ENCODE measurements around the gene ANKMY1.

ANKMY1 gene

GRCh38 chr2:240579071-240579762, 21.4 kb upstream of the ANKMY1 start:
- no peak for DNase-seq

- no peak for DNase-seq
Measured at GRCh38 chr2:240578488-240578887, 20.7 kb upstream of the ANKMY1 start.

DNA sequence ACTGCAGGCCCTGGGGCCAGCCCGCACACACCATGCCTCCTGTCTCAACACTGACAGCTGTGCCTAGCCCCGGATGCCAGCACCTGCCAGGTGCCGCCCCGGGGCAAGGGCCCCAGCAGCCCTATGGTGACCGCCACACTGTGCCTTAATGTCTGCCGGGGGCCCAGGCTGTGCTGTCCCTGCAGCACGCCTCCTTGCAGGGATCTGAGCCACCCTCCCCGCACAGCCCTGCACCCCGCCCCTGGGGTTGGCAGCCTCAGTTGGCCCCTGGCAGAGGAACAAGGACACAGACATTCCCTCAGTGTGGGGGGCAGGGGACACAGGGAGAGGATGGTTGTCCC, 20.3 kb upstream of the ANKMY1 start:
- no peak for DNase-seq

DNA sequence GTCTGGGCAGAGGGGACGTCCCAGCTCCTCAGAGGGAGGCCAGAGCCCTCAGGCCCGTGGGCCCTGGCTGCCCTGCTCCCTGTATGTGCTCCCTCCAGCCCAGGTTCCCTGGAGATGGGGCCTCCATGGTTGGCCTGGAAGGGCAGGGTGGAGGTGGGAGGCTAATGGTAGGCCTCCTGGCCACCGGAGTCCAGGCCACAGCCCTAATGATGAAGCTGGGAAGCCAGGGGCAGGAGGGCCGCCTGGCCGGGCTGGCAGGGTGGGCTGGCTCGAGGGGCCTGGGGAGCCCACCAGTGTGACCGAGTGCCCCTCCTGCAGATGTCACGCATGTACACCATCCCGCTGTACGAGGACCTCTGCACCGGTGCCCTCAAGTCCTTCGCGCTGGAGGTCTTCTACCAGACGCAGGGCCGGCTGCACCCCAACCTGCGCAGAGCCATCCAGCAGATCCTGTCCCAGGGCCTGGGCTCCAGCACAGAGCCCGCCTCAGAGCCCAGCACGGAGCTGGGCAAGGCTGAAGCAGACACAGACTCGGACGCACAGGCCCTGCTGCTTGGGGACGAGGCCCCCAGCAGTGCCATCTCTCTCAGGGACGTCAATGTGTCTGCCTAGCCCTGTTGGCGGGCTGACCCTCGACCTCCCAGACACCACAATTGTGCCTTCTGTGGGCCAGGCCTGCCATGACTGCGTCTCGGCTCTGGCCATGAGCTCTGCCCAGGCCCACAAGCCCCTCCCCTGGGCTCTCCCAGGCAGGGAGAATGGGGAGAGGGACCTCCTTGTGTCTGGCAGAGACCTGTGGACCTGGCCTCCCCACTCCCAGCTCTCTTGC, 19.7 kb upstream of the ANKMY1 start:
- DNase-seq = no peak

- DNase-seq = no peak
Measured at GRCh38 chr2:240576436-240577205, 18.8 kb upstream of the ANKMY1 start.

GRCh38 chr2:240576036-240576435, 18.2 kb upstream of the ANKMY1 start:
- DNase-seq = no peak

DNA sequence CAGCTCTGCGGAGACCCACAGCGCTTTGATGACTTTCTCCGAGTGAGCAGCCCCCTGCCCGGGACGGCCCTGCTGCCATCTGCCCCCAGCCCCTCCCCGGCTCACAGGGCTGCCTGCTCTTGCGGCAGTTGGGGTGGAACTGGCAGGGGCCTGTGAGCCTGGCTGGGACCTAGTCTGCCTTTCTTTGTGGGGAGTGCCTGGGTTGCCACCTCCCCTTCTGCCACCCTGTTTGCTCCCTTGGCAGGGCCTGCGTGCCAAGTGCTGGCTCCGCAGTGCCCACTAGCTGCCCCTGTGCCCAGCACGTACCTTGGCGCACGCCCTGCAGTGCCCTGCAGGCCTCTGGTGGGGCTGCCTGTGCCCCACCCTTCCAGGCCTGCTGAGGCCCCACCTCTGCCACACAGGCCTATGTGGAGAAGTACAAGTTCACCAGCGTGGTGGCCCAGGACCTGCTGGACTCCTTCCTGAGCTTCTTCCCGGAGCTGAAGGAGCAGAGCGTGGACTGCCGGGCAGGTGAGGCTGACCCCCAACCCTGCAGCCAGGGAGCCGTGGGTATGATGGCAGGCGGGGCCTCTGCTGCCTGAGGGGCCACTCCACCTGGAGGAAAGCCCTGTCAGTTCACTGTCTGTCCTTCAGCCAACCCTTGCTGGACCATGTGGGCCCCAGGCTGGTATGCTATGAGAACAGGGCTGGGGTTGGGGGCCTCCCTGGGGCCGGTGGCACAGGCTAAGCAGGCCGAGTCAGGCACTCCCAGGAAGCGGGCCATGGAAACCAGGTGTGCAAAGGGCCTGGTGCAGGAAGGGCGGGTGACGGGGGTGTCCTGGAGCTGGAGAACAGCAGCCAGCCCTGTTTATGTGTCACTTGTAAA, 17.5 kb upstream of the ANKMY1 start:
- no peak for DNase-seq

DNA sequence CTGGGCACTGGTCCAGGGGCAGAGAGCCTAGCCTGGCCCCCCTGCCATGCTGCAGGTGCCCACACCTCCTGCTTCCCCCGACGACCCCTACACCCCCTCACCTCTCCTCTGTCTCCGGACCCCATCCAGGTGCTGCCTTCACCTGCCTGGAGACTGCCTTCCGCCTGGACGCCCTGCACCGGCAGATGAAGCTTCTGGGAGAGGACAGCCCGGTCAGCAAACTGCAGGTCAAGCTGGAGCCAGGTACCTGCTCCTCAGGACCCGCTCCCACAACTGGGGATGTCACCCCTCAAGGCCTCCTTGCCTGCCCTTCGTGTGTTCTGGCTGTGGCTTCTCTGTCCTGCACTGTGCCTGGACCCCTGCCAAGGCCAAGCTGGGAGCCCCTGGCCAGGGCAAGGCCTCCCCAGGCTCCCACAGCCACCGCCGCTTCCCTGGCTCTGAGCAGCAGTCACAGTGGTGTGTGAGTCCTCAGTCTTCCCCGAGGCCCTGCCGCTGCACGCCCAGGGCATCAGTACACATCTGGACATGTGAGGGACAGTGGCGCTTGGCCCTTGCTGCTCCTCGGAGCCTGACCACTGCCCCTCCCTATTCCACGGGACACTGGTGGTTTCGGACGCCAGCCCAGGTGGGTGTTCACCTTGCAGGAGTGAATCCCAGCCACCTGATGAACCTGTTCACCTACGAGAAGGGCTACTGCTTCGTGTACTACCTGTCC, 16.8 kb upstream of the ANKMY1 start:
- no peak for DNase-seq

DNA sequence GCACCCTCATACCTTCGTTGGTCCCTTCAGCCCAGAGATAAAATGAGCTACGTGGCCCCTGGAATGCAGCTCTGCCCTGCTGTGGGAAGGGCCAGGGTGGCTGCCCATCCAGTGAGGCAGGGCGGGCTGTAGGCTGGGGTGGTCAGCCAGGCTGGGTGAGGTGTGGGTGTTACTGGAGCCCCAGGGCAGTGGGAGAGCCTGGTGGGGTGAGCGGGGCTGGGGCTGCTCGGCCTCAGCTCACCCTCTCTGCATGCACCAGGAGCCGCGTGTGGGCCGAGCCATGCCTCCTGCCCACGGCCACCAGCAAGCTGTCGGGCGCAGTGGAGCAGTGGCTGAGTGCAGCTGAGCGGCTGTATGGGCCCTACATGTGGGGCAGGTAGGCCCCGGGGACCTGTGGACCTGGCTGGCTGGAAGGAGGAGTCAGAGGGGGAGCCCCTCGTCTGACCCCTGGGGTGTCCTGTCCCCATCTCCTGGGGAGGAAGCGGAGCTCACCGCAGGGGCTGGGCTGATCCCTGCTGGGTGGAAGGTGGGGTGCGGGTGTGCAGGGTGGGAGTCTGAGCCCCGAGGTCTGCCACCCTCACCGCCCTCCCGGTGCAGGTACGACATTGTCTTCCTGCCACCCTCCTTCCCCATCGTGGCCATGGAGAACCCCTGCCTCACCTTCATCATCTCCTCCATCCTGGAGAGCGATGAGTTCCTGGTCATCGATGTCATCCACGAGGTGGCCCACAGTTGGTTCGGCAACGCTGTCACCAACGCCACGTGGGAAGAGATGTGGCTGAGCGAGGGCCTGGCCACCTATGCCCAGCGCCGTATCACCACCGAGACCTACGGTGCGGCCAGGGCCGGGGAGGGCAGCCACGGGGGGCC, 16.0 kb upstream of the ANKMY1 start:
- DNase-seq = no peak

DNA sequence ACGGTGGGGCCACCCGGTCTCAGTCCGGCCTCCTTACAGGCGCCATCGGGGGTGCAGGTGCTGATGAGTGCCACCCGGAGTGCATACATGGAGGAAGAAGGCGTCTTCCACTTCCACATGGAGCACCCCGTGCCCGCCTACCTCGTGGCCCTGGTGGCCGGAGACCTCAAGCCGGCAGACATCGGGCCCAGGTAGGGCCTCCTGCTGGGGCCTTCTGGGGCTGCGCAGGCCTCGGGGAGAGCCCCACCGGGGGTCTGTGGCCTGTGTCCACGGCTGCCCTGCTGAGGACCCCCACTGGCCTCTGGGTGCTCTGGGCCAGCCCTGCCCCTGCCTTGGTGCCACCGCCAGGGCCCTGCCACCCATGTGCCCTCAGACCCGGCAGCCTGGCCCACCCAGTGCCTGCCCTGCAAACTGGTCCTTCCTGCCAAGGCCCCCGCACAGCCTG, 15.3 kb upstream of the ANKMY1 start:
- no peak for DNase-seq

- DNase-seq = no peak
Measured at GRCh38 chr2:240572141-240573031, 14.6 kb upstream of the ANKMY1 start.

GRCh38 chr2:240571314-240571973, 13.7 kb upstream of the ANKMY1 start:
- DNase-seq = no peak

- DNase-seq = no peak
Measured at GRCh38 chr2:240570531-240571313, 12.9 kb upstream of the ANKMY1 start.

- DNase-seq = no peak
Measured at GRCh38 chr2:240569998-240570530, 12.3 kb upstream of the ANKMY1 start.

- no peak for DNase-seq
Measured at GRCh38 chr2:240569523-240569997, 11.8 kb upstream of the ANKMY1 start.

DNA sequence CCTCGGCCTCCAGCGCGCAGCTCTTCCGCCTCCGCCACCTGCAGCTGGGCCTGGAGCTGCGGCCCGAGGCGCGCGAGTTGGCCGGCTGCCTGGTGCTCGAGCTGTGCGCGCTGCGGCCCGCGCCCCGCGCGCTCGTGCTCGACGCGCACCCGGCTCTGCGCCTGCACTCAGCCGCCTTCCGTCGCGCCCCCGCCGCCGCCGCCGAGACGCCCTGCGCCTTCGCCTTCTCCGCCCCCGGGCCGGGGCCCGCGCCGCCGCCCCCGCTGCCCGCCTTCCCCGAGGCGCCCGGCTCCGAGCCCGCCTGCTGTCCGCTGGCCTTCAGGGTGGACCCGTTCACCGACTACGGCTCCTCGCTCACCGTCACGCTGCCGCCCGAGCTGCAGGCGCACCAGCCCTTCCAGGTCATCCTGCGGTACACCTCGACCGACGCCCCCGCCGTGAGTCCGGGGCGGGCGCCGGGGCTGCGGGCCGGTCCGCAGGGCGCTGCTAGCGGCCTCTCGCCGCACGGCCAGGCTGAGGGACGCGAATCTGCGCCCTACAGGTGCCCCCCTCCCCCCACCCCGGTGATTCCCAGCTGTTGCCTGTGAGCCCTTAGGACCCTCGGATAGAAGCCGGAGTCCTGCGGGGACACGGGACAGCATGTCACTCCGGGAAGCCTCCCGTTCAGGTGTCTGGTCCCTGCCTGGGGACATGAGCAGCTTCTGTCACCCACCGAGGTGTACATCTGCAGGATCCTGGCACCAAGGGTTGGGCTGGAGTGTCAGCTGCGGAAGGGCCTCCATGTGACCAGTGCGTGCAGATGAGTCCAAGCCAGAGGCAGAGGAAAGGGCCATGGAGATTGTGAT, 11.1 kb upstream of the ANKMY1 start:
- peak; percentile 53 for DNase-seq

Data from NCI-H774 (cell line).